GM19438 (cell line): ENCODE measurements around the gene KCNMA1.
"Not testable (repeated sequence)": the region's sequence is repeated elsewhere in the genome, so short reads cannot be mapped to it uniquely, and the experiment has no call there.

Source experiments
- ATAC-seq: cut with Tn5 transposase; IDR thresholded peaks from one replicate; pipeline ENCODE4 v1.9.1; 2021; ENCODE audit warnings: low read depth; ENCODE audit not compliant: unreplicated experiment

Gene KCNMA1

DNA sequence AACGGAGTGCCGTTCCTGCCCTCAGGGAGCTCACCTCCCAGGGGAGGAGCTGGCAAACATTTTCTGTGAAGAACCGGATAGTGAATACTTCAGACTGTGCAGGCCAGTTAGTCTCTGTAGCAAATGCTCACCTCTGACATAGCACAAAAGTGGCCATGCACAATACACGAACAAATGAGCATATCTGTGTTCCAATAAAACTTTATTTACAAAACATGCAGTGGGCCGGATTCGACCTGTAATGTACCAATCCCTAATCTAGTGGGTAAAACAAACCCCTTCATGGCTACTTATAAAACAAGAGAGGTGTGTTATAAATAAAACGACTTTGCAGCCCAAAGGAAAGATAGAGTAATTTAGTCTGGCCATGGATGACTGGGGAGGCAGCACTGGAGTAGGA is 48.7 kb downstream of the KCNMA1 start:
- no peak for ATAC-seq

DNA sequence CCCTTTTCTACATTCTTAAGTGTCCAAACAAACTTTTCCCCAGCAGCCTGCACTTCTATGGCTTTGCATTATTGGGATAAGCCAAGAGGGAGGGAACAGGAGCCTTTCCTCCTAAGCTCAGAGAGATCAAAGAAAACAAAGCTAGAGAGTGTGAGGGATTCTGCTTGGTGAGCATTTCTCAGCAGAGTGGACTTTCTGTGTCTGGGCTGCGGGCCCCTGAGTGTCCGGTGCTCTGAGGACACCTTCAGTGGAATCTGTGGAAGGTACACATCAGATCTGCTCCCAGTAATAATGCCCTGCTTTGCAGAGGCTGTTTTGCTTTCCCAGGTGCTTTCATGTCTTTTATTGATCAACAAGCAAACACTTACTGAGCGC is 50.2 kb downstream of the KCNMA1 start:
- ATAC-seq: no peak

DNA sequence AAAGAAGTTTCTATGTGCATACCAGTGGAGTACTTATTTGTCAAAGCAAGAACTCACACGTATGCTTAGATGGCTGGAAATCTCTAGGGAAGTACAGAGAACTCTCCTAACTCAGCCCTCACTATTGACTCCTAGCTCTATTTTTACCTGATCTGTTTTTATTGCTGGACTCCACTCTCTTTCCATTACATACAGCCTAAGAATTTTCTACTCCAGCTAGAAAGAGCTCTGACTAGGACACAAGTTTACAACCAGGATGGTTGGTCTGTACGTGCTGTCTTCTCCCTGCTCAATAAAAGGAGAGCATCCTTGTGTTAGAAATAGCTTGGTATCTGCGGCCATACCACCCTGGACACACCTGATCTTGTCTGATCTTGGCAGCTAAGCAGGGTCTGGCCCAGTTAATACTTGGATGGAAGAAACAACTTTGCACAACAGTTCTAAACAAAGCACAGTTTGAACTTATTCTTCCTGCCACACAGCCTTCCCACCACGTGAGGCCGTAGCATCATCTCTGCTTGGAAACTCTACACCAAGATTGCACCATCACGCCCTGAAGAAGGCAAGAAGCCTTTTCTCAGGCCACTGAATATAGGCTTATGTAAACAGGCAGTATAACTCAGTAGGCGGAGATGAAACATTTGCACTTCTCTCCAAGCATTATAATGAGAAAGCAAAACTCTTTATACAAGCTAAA is 50.7 kb downstream of the KCNMA1 start:
- no peak for ATAC-seq

DNA sequence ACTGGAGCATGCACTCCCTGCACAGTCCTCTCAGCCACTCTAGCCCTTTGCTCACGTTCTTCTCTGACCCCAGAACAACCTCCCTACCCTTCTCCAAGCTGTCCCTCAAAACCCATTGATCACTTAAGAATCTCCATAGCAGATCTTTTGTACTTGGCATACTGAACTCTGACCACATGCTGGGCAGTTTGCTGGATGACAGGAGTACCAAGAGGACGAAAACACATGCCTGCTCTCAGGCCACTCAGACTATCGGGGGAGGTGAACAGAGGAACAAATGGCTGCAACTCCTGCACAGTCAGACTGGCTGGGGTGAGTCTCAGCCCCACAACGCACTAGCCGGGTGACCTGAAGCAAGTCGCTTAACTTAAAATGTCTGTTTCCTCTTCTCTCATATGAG is 52.7 kb downstream of the KCNMA1 start:
- no peak for ATAC-seq

DNA sequence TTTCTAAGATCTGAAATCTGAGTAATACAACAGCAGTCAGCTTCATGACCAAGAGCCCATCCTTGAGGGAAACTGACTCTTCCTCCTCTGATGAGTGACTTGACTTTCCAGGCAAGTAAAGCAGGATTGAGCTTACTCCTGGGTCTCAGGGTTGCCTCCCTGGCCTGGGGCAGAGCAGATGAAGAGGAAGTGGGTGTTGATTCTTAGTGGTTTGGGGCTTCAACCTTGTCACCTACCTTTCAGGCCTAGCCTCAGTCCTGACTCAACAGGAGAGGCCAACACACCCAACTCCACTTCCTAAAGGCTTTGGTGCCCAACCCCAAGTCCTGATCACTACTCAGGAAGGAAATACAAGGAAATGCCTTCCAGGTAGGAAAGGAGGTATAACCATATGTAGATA is 54.1 kb downstream of the KCNMA1 start:
- ATAC-seq: no peak

DNA sequence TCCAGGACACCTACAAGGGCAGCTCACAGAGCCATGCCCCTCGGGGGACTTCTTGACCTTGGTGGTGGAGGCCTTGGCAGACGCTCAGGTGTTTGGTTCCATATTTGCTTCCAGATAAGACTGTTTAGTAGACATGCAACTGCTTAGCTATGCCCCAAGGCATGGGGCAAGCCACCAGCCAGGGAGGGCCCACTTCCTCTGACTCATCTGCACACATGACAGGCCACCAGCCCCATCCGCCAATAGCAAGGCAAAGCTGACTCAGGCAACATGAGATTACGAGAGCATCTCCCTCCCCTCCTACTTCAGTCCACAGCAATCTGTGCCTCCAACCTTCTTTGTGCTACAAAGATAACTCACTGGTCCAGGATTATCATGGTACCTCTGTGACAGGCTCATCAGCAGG is 54.9 kb downstream of the KCNMA1 start:
- ATAC-seq: no peak

DNA sequence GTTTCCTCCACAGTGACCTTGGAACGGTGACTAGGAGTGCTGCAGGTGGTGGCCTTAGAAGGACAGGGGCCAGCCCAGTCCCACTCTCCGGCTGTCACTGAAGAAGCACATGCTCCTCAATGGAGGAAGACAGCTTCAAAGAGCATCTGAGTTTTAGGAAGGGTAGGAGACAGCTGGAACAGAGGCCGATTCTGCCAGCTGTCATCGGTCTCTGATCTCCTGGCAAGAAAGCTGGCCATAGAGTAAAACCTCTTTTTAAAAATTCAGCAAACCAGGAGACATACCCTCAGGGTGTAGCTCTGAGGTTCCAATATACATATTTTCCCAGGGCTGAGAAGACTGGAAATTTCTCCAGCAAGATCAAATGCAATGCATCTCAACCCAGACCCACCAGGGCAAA is 55.9 kb downstream of the KCNMA1 start:
- no peak for ATAC-seq

DNA sequence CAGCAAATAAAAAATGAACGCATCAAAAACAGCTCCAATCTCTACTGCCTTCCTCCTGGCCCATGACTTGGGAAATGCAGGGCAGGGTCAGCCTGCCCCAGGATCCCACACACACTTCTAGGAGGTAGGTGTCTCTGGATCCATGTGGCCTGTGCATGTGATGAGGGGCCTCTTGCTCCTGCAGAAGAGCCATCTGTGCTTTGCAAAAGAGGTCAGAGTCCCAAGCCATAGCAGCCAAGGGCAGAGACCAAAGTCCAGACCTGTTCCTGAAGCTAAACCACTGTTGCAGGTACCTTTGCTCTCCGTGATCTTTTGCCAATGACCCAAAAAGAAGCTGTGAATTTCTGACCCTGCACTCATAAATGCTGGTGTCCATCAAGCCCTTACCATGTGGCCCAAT is 57.1 kb downstream of the KCNMA1 start:
- ATAC-seq: no peak

DNA sequence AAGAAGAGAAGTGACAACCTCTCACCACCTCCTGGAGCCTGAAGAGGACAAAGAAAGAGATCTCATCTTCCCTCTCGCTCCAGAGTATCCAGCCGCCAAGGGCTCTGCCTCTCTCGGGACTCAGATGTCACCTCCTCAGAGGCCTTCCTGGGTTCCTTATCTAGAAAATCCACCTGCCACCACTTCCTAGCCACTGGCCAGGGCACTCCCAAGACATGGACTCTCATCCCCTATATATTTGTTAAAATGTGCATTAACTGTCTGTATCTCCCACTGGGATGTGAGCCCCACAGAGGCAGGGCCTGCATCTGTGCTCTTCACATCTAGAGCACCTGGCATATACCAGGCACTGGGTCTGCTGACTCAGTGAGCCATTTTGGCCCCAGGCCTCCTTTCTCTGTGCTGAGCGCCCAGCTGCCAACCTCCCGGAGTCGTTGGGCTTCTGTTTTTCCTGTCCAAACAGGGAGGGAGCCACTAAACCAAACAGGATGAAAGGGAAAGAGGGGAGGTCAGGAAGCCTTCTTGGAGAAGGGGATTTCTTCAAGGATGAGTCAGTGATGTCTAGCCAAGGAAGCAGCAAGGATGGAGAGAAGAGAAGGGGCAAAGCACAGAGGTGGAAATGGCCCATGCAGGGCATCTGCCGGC is 58.9 kb downstream of the KCNMA1 start:
- ATAC-seq: no peak

DNA sequence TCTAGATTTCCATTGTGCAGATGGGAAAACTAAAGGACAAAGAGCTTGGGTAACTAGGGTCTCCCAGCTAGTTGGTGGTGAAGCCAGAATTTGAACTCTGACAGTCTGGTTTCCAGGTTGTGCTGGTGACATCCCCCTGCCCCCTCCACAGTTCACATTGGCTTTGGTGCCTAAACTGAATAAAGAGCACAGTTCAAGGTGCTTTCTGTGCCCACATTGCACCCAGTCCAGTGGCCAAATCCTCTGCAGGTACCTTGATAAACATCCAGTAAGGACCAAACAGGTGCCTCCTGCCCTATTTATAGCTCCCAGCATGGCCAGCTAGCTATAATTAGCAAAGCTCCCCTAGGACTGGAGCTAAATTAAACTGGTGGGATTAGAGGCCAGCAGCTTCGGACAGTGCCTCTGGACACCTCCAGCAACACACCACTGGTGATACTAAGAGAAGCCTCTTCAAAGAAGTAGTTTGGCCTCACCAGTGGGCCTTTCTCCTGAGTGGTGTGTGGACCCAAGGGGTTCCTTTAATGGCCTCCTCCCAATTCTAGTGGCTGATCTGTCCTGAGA is 59.9 kb downstream of the KCNMA1 start:
- no peak for ATAC-seq

DNA sequence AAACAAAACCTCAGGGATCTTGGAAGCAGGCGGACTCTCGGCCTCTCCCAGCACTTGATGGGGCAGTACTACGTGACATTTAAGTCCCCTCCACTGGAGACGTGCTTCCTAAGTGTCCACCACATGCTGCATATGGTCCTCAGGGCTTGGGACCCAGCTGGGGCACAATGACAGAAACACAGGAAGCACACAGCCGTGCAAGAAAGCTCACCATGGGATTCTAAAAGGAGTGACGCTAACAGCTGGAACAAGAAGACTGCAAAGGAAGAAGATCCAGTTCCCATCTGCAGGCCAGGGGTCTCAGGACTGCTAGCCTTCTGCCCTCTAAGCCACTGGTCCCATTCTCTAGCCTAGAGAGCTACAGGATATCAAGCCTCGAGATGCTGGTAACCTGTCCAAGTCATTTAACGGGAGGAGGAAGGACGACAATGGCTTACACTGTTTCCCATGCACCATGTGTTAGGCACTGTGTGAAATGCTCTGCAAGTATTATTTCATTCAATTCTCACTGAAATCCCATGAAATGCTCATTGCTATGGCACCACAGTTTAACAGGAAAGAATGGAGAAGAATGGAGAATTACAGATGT is 61.1 kb downstream of the KCNMA1 start:
- ATAC-seq: no peak

DNA sequence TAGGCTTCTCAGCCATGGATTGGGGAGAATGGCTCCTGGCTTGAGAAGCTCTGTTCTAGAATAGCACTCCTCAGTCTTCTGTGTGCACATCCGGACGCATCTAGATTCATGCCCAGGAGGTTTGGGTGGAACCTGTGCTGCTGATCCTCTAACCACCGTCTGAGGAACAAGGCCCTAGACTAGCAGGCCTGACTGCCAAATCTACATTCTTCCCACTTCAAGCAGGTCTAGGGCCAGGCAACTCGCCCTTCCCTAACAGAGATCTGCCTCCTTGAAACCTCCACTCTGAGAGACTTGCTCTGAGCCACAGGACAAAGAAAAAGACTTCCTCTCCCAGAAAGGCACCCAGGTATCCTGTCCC is 61.6 kb downstream of the KCNMA1 start:
- no peak for ATAC-seq

DNA sequence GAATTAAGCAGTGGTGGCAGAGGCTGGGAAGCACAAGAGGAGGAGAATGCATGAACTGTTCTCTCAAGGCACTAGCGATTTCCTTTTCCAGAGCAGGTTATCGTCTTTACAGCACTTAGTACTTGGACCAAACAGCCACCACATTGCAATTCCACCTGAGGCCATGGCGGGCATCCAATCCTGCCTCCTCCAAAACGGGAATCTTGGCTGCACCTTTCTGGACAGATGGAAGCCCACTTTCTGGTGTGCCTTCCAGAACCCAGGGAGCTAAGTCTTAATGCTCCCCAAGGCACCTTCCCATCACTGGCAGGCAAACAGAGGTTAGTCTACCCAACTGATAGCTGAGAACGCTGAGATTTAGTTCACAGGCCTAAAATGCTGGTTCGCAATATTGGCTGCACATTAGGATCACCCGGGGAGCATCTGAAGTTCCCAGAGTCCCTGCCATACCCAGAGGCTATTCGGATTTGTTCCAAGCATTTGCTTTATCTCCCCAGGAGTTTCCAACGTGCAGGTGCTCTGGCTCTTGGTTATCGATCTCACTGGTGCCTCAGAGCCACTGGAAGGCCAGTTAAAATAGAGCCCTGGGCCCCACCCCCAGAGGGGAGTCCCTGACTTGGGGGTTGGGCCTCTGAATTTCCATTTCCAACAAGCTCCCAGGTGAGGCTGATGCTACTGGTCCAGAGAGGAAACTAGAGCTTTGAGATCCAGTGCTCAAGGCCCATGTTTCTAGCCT is 62.2 kb downstream of the KCNMA1 start:
- ATAC-seq: no peak

DNA sequence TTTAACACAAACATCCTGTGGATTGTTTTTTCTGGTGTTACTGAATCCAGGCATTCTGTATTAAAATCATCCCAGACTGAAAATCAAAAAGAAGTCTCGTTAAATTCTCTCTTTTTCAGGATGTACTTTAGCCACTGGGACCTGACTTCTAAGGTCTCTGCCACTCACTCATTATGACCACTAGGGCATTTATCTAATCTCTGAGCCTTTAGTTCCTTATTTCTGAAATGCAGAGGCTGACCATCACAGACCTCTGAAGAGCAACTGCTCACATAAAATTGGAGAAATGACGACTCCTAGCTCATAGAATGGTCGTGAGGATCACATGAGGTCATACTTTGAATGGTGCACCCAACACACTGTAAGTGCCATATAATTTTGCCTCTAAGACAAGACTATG is 63.2 kb downstream of the KCNMA1 start:
- no peak for ATAC-seq

DNA sequence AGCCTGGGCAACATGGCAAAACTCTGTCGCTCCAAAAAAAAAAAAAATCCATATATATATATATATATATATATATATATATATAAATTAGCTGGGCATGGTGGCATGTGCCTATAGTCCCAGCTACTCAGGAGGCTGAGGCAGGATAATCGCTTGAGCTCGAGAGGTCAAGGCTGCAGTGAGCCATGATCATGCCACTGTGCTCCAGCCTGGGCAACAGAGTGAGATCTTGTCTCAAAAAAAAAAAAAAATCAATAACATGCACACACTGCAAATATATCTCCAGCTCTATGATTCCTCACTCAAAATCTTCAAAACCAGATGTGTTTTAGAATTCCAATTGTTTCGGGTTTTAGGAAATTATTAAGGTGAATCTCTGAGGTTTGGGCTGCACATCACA is 65.1 kb downstream of the KCNMA1 start:
- not testable (repeated sequence) for ATAC-seq

DNA sequence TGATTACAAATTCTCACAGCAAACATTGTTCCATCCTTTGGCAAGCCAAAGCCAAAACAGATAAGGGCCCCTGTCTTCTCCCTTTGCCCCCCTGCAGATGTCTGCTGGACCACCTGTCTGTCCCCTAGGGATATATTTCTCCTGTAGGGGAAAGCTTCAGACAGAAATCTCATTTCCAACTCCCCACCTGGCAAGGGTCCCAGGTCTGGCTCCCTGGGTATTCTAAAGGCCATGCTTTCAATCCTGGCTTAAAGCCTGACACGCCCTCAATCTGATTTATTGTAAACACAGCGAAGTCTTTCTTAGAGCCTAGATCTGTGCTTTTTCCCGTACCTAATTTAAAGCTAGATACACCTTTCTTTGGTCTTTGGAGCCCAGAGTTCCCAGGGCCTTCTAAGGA is 66.1 kb downstream of the KCNMA1 start:
- no peak for ATAC-seq

DNA sequence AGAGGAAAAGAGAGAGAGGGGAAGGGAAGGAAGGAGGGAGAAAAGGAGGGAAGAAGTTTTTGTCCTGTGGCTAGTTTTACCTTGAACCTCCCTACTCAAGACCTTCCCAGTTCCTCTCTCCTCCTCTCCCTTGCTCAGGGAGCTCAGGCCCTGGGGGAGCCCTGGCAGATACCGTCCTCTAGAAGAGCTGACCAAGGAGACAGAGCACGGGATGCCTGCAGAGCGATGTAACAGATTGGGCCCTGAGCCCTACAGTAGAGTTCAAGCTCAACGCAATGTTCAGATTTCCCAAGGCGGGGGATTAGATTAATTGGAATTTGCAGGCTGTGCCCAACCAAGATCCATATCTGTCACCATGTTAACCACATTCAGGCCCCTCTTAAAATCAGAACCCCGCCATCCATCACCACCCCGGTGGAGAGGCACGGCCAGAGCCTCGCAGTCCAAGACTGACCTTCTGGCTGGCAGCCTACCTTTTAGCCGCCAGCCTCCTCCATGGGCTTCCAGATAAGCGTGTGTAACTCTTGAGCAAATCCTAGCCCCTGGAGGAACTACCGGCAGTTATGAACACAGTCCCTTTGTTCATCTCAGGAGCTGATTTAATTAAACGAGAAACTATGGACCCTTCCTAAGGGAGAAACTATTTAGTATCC is 70.6 kb downstream of the KCNMA1 start:
- ATAC-seq: no peak

DNA sequence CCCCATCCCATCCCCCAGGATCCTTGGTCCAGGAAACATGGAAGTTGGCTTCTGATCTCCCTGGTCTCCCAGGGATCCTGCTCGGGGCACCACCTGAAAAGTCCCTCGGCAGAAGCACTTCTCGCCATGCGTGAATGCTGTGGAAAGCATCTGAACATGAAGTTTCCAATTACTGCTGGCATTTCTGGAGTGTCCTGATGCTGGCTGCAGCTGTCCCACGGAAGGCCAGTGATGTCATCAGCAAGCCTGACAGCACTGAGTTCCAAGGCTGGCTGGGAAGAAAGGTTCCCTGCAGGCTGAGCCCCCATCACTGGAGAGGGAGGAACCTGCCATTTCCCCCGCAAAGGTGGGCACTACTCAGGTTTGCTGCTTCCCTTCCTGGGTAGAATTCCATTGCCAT is 71.4 kb downstream of the KCNMA1 start:
- no peak for ATAC-seq

DNA sequence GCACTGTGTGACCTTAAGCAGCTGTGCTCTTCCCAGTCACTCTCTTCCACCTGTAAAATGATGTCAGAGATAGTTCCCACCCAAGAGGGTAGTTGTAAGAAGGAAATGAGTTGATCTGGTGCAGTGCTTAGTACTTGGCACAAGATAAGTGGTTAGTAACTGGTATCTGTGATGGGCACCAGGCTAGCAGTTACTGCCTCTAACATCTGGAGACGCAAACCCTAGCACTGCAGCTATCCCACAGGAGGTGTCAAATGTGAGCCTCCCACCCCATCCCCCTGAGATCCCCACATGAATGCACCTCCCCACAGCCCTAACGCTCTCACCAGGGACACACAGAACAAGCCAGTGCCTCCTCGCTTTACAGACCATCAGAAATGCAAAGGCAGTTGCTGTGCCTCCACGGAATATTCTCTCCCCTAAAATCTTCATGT is 72.0 kb downstream of the KCNMA1 start:
- no peak for ATAC-seq

DNA sequence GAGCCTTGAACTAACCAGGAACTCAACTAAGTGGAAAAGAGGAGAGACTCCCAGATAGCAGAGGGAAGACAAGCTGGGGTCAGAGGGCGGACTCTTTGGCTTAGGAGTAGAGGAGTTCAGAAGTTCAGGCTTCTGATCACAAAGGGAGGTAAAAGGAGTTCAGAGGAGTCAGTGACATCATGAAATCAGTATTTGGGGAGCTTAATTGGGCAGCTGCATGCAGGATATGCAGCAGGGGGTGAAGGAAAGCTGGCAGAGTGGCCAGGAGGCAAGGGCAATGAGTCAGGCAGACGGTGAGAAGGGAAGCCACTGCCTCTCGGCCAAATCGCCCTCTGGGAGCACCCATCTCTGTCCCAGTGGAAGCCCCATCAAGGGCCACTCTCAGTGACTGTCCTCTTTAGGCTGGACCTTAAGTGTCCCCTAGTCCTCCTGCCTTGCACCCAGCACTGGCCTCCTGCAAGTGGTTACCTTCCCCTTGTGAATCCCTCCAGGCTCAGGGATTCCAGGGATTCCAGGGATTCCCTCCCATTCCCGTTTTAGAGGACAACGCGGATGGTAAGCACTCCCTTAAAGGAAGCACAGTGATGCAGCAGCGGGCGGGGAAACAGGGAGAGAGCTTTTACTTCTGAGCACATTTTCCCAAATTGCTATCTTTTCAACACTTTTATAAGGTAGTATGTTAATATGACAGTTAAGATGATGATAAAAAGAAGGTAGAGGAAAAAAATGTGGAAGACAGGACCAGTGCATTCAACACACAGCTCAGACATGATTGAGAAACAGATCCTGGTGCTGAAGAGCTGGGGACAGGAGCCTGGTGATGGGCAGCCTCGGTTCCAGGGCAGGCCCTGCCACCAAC is 72.6 kb downstream of the KCNMA1 start:
- no peak for ATAC-seq
